ENCODE measurements around the gene STAT6. TPM values are rescaled to one million over a fixed set of nuclear protein-coding genes. Genes with fewer than 3 reads are reported as not detected.

STAT6 gene
- total and polyA plus RNA-seq, 2 experiments from 2014 or later, result 37.2 to 53.0 TPM

DNA sequence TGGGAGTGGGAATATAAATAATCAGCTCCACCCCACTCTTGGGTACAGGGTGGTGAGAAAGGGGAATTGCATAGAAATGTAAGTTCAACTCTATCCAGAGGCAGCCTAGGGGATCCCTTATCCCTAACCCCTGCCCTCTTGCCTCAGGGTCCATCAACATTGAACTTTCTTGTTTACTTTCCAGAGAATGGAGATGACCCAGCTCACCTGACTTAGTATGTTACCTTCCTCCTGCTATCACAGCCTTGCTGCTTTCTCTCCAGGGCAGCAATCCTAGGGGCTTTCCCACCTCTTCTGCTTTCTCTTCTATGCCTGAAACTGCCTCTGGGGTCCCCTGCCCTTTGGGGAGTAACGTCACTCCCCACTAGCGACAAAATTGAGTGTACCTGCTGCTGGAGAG lies 19.8 kb upstream of the STAT6 start:
- no peak overlapping the region for H3K27ac ChIP-seq
- no peak for DNase-seq (ENCODE audit: low read depth in 1 of 2, low spot score in 1 of 2)
- H3K36me3 ChIP-seq, result no peaks in the 10 kb centered on the region
- H3K4me1 ChIP-seq (ENCODE audit: low read depth), result peaks cover 49% of the 10 kb centered on the region
- no peaks in the 10 kb centered on the region for H3K9me3 ChIP-seq (ENCODE audit: low read depth)
- TF ChIP-seq CTCF (IDR thresholded peaks at IDR 0.05; ENCODE audit: low read depth, low read length), result no peak
- no peak overlapping the region for H3K4me3 ChIP-seq
- no peaks in the 10 kb centered on the region for H3K27me3 ChIP-seq

- Histone ChIP-seq H3K9me3 (ENCODE audit: low read depth) (no peaks in the 10 kb centered on the region), H3K27me3 (no peaks in the 10 kb centered on the region), H3K4me3 (peak overlapping the region; percentile 84), H3K36me3 (no peaks in the 10 kb centered on the region), H3K27ac (no peak overlapping the region), H3K4me1 (ENCODE audit: low read depth) (peaks cover 38% of the 10 kb centered on the region)
- no peak for TF ChIP-seq CTCF (IDR thresholded peaks at IDR 0.05; ENCODE audit: low read depth, low read length)
- no peak for DNase-seq (ENCODE audit: low read depth in 1 of 2, low spot score in 1 of 2)
Observed at GRCh38 chr12:57129889-57130288, 18.7 kb upstream of the STAT6 start.

- no peak for TF ChIP-seq CTCF (IDR thresholded peaks at IDR 0.05; ENCODE audit: low read depth, low read length)
- Histone ChIP-seq H3K27ac (no peak overlapping the region), H3K4me1 (ENCODE audit: low read depth) (peaks cover 38% of the 10 kb centered on the region), H3K36me3 (no peaks in the 10 kb centered on the region), H3K9me3 (ENCODE audit: low read depth) (no peaks in the 10 kb centered on the region), H3K4me3 (peak overlapping the region; percentile 84), H3K27me3 (no peaks in the 10 kb centered on the region)
- peak in 1 of 2 donors; percentile 30 for DNase-seq (ENCODE audit: low read depth in 1 of 2, low spot score in 1 of 2)
Observed at GRCh38 chr12:57129321-57129842, 18.2 kb upstream of the STAT6 start.

DNA sequence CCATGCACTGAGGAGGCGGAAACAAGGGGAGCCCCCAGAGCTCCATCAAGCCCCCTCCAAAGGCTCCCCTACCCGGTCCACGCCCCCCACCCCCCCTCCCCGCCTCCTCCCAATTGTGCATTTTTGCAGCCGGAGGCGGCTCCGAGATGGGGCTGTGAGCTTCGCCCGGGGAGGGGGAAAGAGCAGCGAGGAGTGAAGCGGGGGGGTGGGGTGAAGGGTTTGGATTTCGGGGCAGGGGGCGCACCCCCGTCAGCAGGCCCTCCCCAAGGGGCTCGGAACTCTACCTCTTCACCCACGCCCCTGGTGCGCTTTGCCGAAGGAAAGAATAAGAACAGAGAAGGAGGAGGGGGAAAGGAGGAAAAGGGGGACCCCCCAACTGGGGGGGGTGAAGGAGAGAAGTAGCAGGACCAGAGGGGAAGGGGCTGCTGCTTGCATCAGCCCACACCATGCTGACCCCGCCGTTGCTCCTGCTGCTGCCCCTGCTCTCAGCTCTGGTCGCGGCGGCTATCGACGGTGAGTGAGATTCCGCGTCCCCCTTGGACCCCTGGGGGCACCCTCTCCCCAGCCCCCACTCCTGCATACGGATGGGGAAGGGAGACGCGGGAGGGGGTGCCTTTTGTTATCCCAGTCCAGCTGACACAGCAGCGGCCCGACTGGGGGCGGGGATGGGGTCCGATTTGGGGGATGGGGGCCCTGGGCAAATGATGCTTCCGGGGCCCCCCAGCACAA lies 17.5 kb upstream of the STAT6 start:
- peak in 1 of 2 donors; percentile 39 for DNase-seq (ENCODE audit: low read depth in 1 of 2, low spot score in 1 of 2)
- H3K36me3 ChIP-seq, result no peaks in the 10 kb centered on the region
- H3K4me3 ChIP-seq, result peak overlapping the region; percentile 84
- H3K27me3 ChIP-seq, result no peaks in the 10 kb centered on the region
- H3K4me1 ChIP-seq (ENCODE audit: low read depth), result peaks cover 33% of the 10 kb centered on the region
- no peak overlapping the region for H3K27ac ChIP-seq
- no peak for TF ChIP-seq CTCF (IDR thresholded peaks at IDR 0.05; ENCODE audit: low read depth, low read length)
- no peaks in the 10 kb centered on the region for H3K9me3 ChIP-seq (ENCODE audit: low read depth)

DNA sequence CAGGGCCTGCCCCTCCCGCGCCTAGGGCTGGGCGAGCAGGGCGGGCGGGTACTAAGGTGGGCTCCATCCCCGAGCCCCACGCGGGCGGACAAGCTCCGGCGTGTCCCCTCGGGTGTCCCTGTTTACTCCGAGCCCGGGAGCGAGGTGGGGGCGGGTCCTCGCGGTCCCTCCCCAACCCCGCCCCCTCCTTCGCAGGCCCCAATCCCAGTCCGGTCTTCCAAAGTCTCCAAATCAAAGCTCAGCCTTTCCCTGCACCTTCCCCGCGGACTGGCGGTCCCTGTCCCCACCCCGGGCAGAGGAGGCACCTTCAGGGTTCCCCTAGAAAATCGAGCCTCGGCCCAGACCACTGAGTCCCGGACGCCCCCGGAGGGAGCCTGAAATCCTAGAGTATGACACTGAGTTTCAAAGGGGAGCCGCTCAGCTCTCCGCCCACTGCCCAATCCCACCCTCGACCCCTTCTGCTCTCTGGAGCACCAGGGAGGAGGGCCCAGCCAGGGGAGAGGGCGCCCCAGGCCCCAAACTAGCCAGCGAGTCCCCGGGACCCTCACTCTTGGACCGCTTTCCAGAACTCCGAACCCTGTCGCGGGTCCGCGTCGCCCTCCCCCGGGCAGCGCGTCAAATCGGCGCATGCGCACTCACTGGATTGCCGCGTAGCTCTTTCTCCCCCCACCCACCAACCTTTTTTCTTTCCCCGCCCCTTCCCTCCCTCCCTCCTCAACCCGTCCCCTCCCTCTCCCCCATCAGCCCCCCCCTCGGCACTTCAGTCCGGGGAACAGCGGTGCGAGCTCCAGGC lies 16.8 kb upstream of the STAT6 start, which contains the start of gene LRP1:
Gene LRP1, plus strand, starts transcription at position 758 of the 793 bp plus-strand sequence. CDS start 482 bp downstream, outside the sequence.
- TF ChIP-seq CTCF (IDR thresholded peaks at IDR 0.05; ENCODE audit: low read depth, low read length), result no peak
- peak within 1 kb of the TSS; percentile 94 for H3K27ac ChIP-seq
- H3K4me3 ChIP-seq, result peak within 1 kb of the TSS; percentile 84

More for the DNA sequence above, 16.8 kb upstream of the STAT6 start, which contains the start of gene LRP1:
- Histone ChIP-seq H3K9me3 (ENCODE audit: low read depth) (no peaks in the 10 kb centered on the region), H3K36me3 (no peaks in the 10 kb centered on the region), H3K4me1 (ENCODE audit: low read depth) (peaks cover 25% of the 10 kb centered on the region), H3K27me3 (no peaks in the 10 kb centered on the region)
- DNase-seq (ENCODE audit: low read depth in 1 of 2, low spot score in 1 of 2), result peak; percentile 88

All from cardiac muscle cell (in vitro differentiated cells and primary cell).